SK-N-MC (cell line): ENCODE results near the gene PRR23E.

Experiments
- EZH2 ChIP-seq: fragments of 200-600 bp; sonication (generic); IDR thresholded peaks from one replicate; pipeline ENCODE4 v1.6.1; 2017; ENCODE audit warnings: antibody characterized with exemption
- FOXP2 ChIP-seq: optimal IDR thresholded peaks from 2 replicates; pipeline ENCODE3; 2011; ENCODE audit warnings: mild to moderate bottlenecking, moderate library complexity; ENCODE audit not compliant: insufficient read depth; ENCODE audit errors: extremely low read length, control extremely low read depth
- POLR2AphosphoS5 ChIP-seq: IDR thresholded peaks from 2 replicates; pipeline ENCODE4 v1.6.1; 2012; ENCODE audit warnings: mild to moderate bottlenecking, low read depth, low read length, borderline replicate concordance

DNA sequence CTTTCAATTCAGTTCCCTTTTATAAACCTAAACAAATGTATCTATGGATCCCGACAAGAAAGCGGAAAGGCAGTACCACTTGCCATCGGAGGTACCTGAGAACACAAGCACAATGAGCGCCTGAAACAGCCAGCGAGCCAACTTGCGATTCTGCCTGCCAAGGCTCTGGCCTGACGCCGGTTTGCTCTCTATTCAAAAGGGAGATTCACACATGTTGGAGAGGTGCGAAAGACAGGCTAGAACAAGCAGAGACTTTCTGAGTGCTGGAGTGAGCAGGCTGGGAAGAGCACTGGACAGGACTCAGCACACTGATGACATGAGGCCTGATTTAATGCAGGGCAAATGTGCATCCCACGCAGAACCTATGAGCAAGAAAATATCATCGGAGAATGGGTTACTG, 17.7 kb upstream of the PRR23E start:
- TF ChIP-seq POLR2AphosphoS5 (no peak), EZH2 (no peak), FOXP2 (no peak)
